Neuronal stem cell (in vitro differentiated cells): ENCODE results near the gene GPR107.

ENCODE experiments used
- DNase-seq: peaks from one replicate; pipeline ENCODE4 v3.0.0-alpha.2; 2013; ENCODE audit warnings: low spot score
- H2AFZ ChIP-seq: one replicate; pipeline ENCODE4 v1.6.1; 2013; ENCODE audit warnings: mild to moderate bottlenecking, low read length, inconsistent platforms
- H2AK5ac ChIP-seq: 2 replicates; pipeline ENCODE4 v1.6.1; 2013; ENCODE audit warnings: low read depth, mild to moderate bottlenecking, inconsistent platforms, low read length, moderate library complexity, mixed read lengths
- H2BK120ac ChIP-seq: 2 replicates; pipeline ENCODE4 v1.6.1; 2013; ENCODE audit warnings: low read depth, mild to moderate bottlenecking, inconsistent platforms, low read length, moderate library complexity, mixed read lengths
- H2BK12ac ChIP-seq: one replicate; pipeline ENCODE4 v1.6.1; 2013; ENCODE audit warnings: low read length, inconsistent platforms
- H2BK15ac ChIP-seq: 2 replicates; pipeline ENCODE4 v1.6.1; 2013; ENCODE audit warnings: mild to moderate bottlenecking, low read length, inconsistent platforms, mixed read lengths
- H2BK5ac ChIP-seq: one replicate; pipeline ENCODE4 v1.6.1; 2013; ENCODE audit warnings: inconsistent platforms, mild to moderate bottlenecking, low read length, moderate library complexity
- H3K14ac ChIP-seq: one replicate; pipeline ENCODE4 v1.6.1; 2013; ENCODE audit warnings: low read length, inconsistent platforms
- H3K18ac ChIP-seq: 2 replicates; pipeline ENCODE4 v1.6.1; 2013; ENCODE audit warnings: low read length, inconsistent platforms
- H3K23ac ChIP-seq: 2 replicates; pipeline ENCODE4 v1.6.1; 2013; ENCODE audit warnings: low read depth, mild to moderate bottlenecking, mixed read lengths, low read length, inconsistent platforms; ENCODE audit not compliant: poor library complexity
- H3K27ac ChIP-seq: replicated peaks from 3 replicates; pipeline ENCODE4 v1.5.1; 2013; ENCODE audit warnings: low read length, inconsistent platforms
- H3K27me3 ChIP-seq, 3 experiments: 2 replicates each; pipeline ENCODE4 v1.6.1; 2013; ENCODE audit warnings: low read length in 3 of 3, mild to moderate bottlenecking in 2 of 3, inconsistent platforms in 1 of 3, low read depth in 1 of 3, mixed read lengths in 1 of 3, moderate library complexity in 1 of 3; ENCODE audit not compliant: control insufficient read depth in 3 of 3, insufficient read depth in 3 of 3
- H3K36me3 ChIP-seq, 2 donors: replicated peaks in 1 of 2; 2 replicates each; pipeline ENCODE4 v1.6.1; 2013; ENCODE audit warnings: low read length in 2 of 2; ENCODE audit not compliant: control insufficient read depth in 2 of 2, insufficient read depth in 2 of 2
- H3K4ac ChIP-seq: 2 replicates; pipeline ENCODE4 v1.6.1; 2013; ENCODE audit warnings: inconsistent platforms, mild to moderate bottlenecking, low read length, moderate library complexity
- H3K4me1 ChIP-seq, 2 donors: 1 replicate in 1 of 2; 2 replicates in 1 of 2; pipeline ENCODE4 v1.6.1; 2013; ENCODE audit warnings: low read length in 2 of 2, low read depth in 1 of 2; ENCODE audit not compliant: control insufficient read depth in 2 of 2, insufficient read depth in 1 of 2
- H3K4me2 ChIP-seq: one replicate; pipeline ENCODE4 v1.6.1; 2013; ENCODE audit warnings: mild to moderate bottlenecking, low read length, inconsistent platforms; ENCODE audit not compliant: insufficient read depth, poor library complexity, severe bottlenecking
- H3K4me3 ChIP-seq, 2 donors: 2 replicates each; pipeline ENCODE4 v1.5.1; 2013; ENCODE audit warnings: low read length in 2 of 2, mild to moderate bottlenecking in 2 of 2, inconsistent platforms in 1 of 2, moderate library complexity in 1 of 2
- H3K79me1 ChIP-seq: one replicate; pipeline ENCODE4 v1.6.1; 2013; ENCODE audit warnings: low read depth, mild to moderate bottlenecking, inconsistent platforms, low read length, moderate library complexity
- H3K9ac ChIP-seq: one replicate; pipeline ENCODE4 v1.6.1; 2013; ENCODE audit warnings: mild to moderate bottlenecking, low read depth, low read length, inconsistent platforms; ENCODE audit not compliant: poor library complexity
- H3K9me3 ChIP-seq, 2 donors: replicated peaks in 1 of 2; 2 replicates each; pipeline versions ENCODE3 to v1.6.1; 2013; ENCODE audit warnings: low read length in 2 of 2, mild to moderate bottlenecking in 2 of 2, inconsistent platforms in 1 of 2, low read depth in 1 of 2, mixed read lengths in 1 of 2, moderate library complexity in 1 of 2; ENCODE audit not compliant: control insufficient read depth in 2 of 2, insufficient read depth in 1 of 2
- H4K8ac ChIP-seq: one replicate; pipeline ENCODE4 v1.6.1; 2013; ENCODE audit warnings: low read depth, mild to moderate bottlenecking, inconsistent platforms, low read length, moderate library complexity
- H4K91ac ChIP-seq: one replicate; pipeline ENCODE4 v1.6.1; 2013; ENCODE audit warnings: low read length, low read depth, mild to moderate bottlenecking, inconsistent platforms; ENCODE audit not compliant: poor library complexity
- WGBS, 2 donors: extraction: QIAGEN DNeasy Blood & Tissue Kit; methylation state at CpG; one replicate each; pipeline ENCODE4 v1.1.7; 2013; ENCODE audit warnings: missing lambda C conversion rate in 2 of 2, mixed read lengths in 1 of 2; ENCODE audit not compliant: insufficient read length in 2 of 2, insufficient replicate concordance in 1 of 2; ENCODE audit errors: extremely low coverage in 2 of 2; 5-methylcytosine and 5-hydroxymethylcytosine counted together

Gene GPR107

GRCh38 chr9:130045725-130046450 lies 7.8 kb upstream of the GPR107 start:
- Histone ChIP-seq H3K4ac (no peak overlapping the region), H3K23ac (no peak overlapping the region), H3K79me1 (no peaks in the 10 kb centered on the region), H3K14ac (no peak overlapping the region), H3K36me3 (no peaks in the 10 kb centered on the region), H3K27ac (no peak overlapping the region), H3K9me3 (no peaks in the 10 kb centered on the region), H2BK5ac (no peak overlapping the region), H2BK12ac (no peak overlapping the region), H3K27me3 (no peaks in the 10 kb centered on the region), H3K9ac (no peak overlapping the region), H2AK5ac (no peak overlapping the region), H2AFZ (no peak overlapping the region), H2BK15ac (no peak overlapping the region), H3K18ac (no peak overlapping the region), H3K4me3 (no peak overlapping the region), H3K4me2 (no peak overlapping the region), H4K8ac (no peak overlapping the region), H3K4me1 (peaks cover 0 to 2% of the 10 kb centered on the region in 2 donors), H2BK120ac (no peak overlapping the region), H4K91ac (no peak overlapping the region)
- DNase-seq, result no peak
- no CpG with 5 or more reads among the region's 4 CpGs for WGBS, 2 donors

GRCh38 chr9:130049431-130050210 lies 4.1 kb upstream of the GPR107 start:
- Histone ChIP-seq H3K27ac (no peak overlapping the region), H3K9me3 (no peaks in the 10 kb centered on the region), H2BK15ac (no peak overlapping the region), H3K23ac (no peak overlapping the region), H3K9ac (no peak overlapping the region), H3K4ac (no peak overlapping the region), H4K91ac (no peak overlapping the region), H3K4me2 (no peak overlapping the region), H2BK12ac (no peak overlapping the region), H3K4me1 (peaks cover 0 to 3% of the 10 kb centered on the region in 2 donors), H3K18ac (no peak overlapping the region), H3K36me3 (peaks cover 0 to 3% of the 10 kb centered on the region in 2 donors), H2AFZ (no peak overlapping the region), H3K4me3 (no peak overlapping the region), H2AK5ac (no peak overlapping the region), H3K27me3 (no peaks in the 10 kb centered on the region), H3K79me1 (no peaks in the 10 kb centered on the region), H3K14ac (no peak overlapping the region), H2BK5ac (no peak overlapping the region), H4K8ac (no peak overlapping the region), H2BK120ac (no peak overlapping the region)
- no CpG with 5 or more reads among the region's 11 CpGs for WGBS, 2 donors
- no peak for DNase-seq

- no peak for DNase-seq
- no peak overlapping the region for H3K4me3 ChIP-seq
- H3K27me3 ChIP-seq, result no peaks in the 10 kb centered on the region
- no peak overlapping the region for H3K4ac ChIP-seq
- H3K27ac ChIP-seq, result no peak overlapping the region
- H4K8ac ChIP-seq, result no peak overlapping the region
- no peak overlapping the region for H2BK15ac ChIP-seq
- no peaks in the 10 kb centered on the region for H3K9me3 ChIP-seq
- peaks cover 0 to 7% of the 10 kb centered on the region in 2 donors for H3K4me1 ChIP-seq
- H2BK12ac ChIP-seq, result no peak overlapping the region
- H3K23ac ChIP-seq, result no peak overlapping the region
- no peak overlapping the region for H3K4me2 ChIP-seq
- H2BK120ac ChIP-seq, result no peak overlapping the region
- H3K14ac ChIP-seq, result no peak overlapping the region
- H3K9ac ChIP-seq, result no peak overlapping the region
- no CpG with 5 or more reads among the region's 3 CpGs for WGBS, 2 donors
- H2AFZ ChIP-seq, result no peak overlapping the region
- no peak overlapping the region for H2BK5ac ChIP-seq
- no peak overlapping the region for H4K91ac ChIP-seq
- H3K18ac ChIP-seq, result no peak overlapping the region
- no peak overlapping the region for H2AK5ac ChIP-seq
- H3K36me3 ChIP-seq, result peaks cover 0 to 3% of the 10 kb centered on the region in 2 donors
- H3K79me1 ChIP-seq, result peaks cover 2% of the 10 kb centered on the region
Observed at GRCh38 chr9:130050462-130050861, 3.2 kb upstream of the GPR107 start.

- no peak overlapping the region for H2BK12ac ChIP-seq
- no peak overlapping the region for H2BK120ac ChIP-seq
- no peak for DNase-seq
- H2AK5ac ChIP-seq, result no peak overlapping the region
- no peak overlapping the region for H3K4me2 ChIP-seq
- no peak overlapping the region for H3K27ac ChIP-seq
- H3K27me3 ChIP-seq, result no peaks in the 10 kb centered on the region
- no peak overlapping the region for H2BK5ac ChIP-seq
- H3K9ac ChIP-seq, result no peak overlapping the region
- no peak overlapping the region for H2BK15ac ChIP-seq
- H3K36me3 ChIP-seq, result peaks cover 0 to 3% of the 10 kb centered on the region in 2 donors
- H3K14ac ChIP-seq, result no peak overlapping the region
- no peak overlapping the region for H3K4ac ChIP-seq
- no peak overlapping the region for H4K8ac ChIP-seq
- H3K23ac ChIP-seq, result no peak overlapping the region
- H3K4me1 ChIP-seq, result peaks cover 0 to 7% of the 10 kb centered on the region in 2 donors
- no peak overlapping the region for H2AFZ ChIP-seq
- no peak overlapping the region for H3K4me3 ChIP-seq
- peaks cover 2% of the 10 kb centered on the region for H3K79me1 ChIP-seq
- no peak overlapping the region for H4K91ac ChIP-seq
- no peak overlapping the region for H3K18ac ChIP-seq
- H3K9me3 ChIP-seq, result no peaks in the 10 kb centered on the region
Observed at GRCh38 chr9:130051855-130052254, 1.9 kb upstream of the GPR107 start.
